Measurements from ENCODE around the gene ERCC3. TPM values are rescaled to one million over a fixed set of nuclear protein-coding genes. Genes with fewer than 3 reads are reported as not detected.

The ERCC3 gene
- total RNA-seq, 1 donor from 2014 or later, result 37.5 TPM

DNA sequence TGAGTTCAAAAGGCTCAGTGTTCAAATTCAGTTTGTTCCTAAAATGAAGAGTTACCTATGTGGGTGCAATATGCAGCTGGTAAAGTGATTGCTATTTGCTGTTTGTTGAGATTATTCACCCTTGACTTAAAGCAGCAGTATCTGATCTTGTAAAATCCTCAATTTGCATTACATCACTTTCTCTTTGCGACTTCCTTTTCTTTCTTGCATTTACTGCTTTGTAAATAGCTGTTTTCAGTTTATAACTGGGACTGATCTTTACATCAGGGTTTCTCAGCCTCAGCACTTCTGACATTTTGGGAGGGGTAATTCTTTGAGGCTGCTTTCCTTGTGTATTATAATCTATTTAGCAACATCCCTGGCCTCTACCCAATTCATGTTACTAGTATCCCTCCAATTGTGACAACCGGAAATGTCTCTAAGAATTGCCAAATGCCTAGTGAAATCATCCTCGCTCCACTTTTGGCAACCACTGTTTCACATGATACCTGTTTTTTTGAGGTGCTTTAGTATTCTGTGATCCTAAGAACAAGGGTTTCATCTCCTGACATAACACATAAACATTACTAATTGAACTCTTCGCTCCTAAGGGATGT, 12.1 kb upstream of the ERCC3 start:
- Mint-ChIP-seq H3K27me3 (ENCODE audit: low read depth) (no peaks in the 10 kb centered on the region), H3K4me3 (ENCODE audit: unreplicated experiment) (no peak overlapping the region), H3K36me3 (ENCODE audit: low read depth) (peaks cover 22% of the 10 kb centered on the region), H3K9me3 (ENCODE audit: low read depth) (no peaks in the 10 kb centered on the region), H3K4me1 (ENCODE audit: low read depth) (no peaks in the 10 kb centered on the region), H3K27ac (ENCODE audit: unreplicated experiment) (no peak overlapping the region)
- TF ChIP-seq, protein P1, sequence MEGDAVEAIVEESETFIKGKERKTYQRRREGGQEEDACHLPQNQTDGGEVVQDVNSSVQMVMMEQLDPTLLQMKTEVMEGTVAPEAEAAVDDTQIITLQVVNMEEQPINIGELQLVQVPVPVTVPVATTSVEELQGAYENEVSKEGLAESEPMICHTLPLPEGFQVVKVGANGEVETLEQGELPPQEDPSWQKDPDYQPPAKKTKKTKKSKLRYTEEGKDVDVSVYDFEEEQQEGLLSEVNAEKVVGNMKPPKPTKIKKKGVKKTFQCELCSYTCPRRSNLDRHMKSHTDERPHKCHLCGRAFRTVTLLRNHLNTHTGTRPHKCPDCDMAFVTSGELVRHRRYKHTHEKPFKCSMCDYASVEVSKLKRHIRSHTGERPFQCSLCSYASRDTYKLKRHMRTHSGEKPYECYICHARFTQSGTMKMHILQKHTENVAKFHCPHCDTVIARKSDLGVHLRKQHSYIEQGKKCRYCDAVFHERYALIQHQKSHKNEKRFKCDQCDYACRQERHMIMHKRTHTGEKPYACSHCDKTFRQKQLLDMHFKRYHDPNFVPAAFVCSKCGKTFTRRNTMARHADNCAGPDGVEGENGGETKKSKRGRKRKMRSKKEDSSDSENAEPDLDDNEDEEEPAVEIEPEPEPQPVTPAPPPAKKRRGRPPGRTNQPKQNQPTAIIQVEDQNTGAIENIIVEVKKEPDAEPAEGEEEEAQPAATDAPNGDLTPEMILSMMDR (IDR thresholded peaks at IDR 0.05), result no peak
- no peak for DNase-seq (ENCODE audit: low spot score)

GRCh38 chr2:127302168-127302567, 8.2 kb upstream of the ERCC3 start:
- TF ChIP-seq, protein P1 (IDR thresholded peaks at IDR 0.05), result no peak
- DNase-seq (ENCODE audit: low spot score), result no peak
- H3K27ac Mint-ChIP-seq (ENCODE audit: unreplicated experiment), result no peak overlapping the region
- no peaks in the 10 kb centered on the region for H3K27me3 Mint-ChIP-seq (ENCODE audit: low read depth)
- no peaks in the 10 kb centered on the region for H3K9me3 Mint-ChIP-seq (ENCODE audit: low read depth)
- no peak overlapping the region for H3K4me3 Mint-ChIP-seq (ENCODE audit: unreplicated experiment)
- H3K4me1 Mint-ChIP-seq (ENCODE audit: low read depth), result no peaks in the 10 kb centered on the region
- H3K36me3 Mint-ChIP-seq (ENCODE audit: low read depth), result peaks cover 13% of the 10 kb centered on the region

DNA sequence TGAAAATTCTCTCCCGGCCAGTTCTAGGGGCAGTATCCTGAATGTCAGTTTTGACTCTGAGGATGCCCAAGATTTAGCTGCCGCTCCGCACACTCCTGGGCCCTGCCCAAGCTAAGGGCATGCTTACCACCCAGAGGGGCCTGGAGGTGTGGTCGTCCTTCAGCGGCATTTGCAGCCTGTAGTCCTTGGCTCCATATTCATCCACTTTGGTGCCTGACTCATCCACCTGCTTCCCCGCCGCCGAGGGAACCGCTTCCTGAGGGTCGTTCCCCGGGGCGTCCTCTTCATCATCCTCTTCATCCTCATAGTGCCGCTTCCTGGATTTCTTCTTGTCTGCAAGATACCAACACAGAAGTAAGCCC, 577 bp downstream of the ERCC3 start:
- peak overlapping the region; percentile 99 for H3K4me3 Mint-ChIP-seq (ENCODE audit: unreplicated experiment)
- no peaks in the 10 kb centered on the region for H3K27me3 Mint-ChIP-seq (ENCODE audit: low read depth)
- H3K27ac Mint-ChIP-seq (ENCODE audit: unreplicated experiment), result peak overlapping the region; percentile 57
- TF ChIP-seq, protein P1 (IDR thresholded peaks at IDR 0.05), result no peak
- DNase-seq (ENCODE audit: low spot score), result no peak
- peaks cover 21% of the 10 kb centered on the region for H3K36me3 Mint-ChIP-seq (ENCODE audit: low read depth)
- H3K4me1 Mint-ChIP-seq (ENCODE audit: low read depth), result peaks cover 22% of the 10 kb centered on the region
- no peaks in the 10 kb centered on the region for H3K9me3 Mint-ChIP-seq (ENCODE audit: low read depth)

DNA sequence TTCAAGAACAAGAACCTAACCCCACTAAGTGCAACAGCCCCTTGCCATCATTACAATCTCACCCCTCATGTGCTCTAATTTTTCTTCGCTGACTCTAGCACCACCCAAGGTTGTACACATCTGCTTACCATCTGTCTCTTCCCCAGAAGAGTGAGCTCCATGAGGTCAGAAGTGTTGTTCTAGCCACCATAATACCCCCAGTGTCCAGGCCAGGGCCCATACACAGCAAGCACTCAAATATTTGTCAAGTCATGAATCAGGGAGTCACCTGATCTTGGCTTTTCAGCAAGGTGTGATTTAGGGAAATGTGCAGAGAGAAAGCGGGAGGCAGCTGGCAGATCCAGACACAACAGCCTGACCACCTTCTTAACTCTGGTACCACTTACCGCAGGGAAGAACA, 5.7 kb downstream of the ERCC3 start:
- H3K4me3 Mint-ChIP-seq (ENCODE audit: unreplicated experiment), result no peak overlapping the region
- no peaks in the 10 kb centered on the region for H3K27me3 Mint-ChIP-seq (ENCODE audit: low read depth)
- H3K4me1 Mint-ChIP-seq (ENCODE audit: low read depth), result peaks cover 9% of the 10 kb centered on the region
- H3K9me3 Mint-ChIP-seq (ENCODE audit: low read depth), result peaks cover 6% of the 10 kb centered on the region
- H3K36me3 Mint-ChIP-seq (ENCODE audit: low read depth), result peaks cover 55% of the 10 kb centered on the region
- no peak overlapping the region for H3K27ac Mint-ChIP-seq (ENCODE audit: unreplicated experiment)
- no peak for DNase-seq (ENCODE audit: low spot score)
- TF ChIP-seq, protein P1 (IDR thresholded peaks at IDR 0.05), result no peak

GRCh38 chr2:127283275-127283674, 10.7 kb downstream of the ERCC3 start:
- Mint-ChIP-seq H3K9me3 (ENCODE audit: low read depth) (peaks cover 6% of the 10 kb centered on the region), H3K27me3 (ENCODE audit: low read depth) (no peaks in the 10 kb centered on the region), H3K4me1 (ENCODE audit: low read depth) (no peaks in the 10 kb centered on the region), H3K4me3 (ENCODE audit: unreplicated experiment) (no peak overlapping the region), H3K36me3 (ENCODE audit: low read depth) (peaks cover 58% of the 10 kb centered on the region), H3K27ac (ENCODE audit: unreplicated experiment) (no peak overlapping the region)
- TF ChIP-seq, protein P1 (IDR thresholded peaks at IDR 0.05), result no peak
- DNase-seq (ENCODE audit: low spot score), result no peak

Data from chondrocyte (in vitro differentiated cells).